OCI-LY3 (cell line): ENCODE results near the gene TNNI3K.

Source experiments
- CTCF ChIP-seq: fragments of 200-600, 300-600 bp; sonication (generic); IDR thresholded peaks from 2 replicates; pipeline ENCODE4 v1.5.1; 2014; ENCODE audit warnings: antibody characterized with exemption, low read length, low read depth
- EZH2phosphoT487 ChIP-seq: fragments of 200-600 bp; shearing (Covaris generic); IDR thresholded peaks from 2 replicates; pipeline ENCODE4 v1.6.1; 2018; ENCODE audit warnings: antibody characterized with exemption, mixed run types, low read depth

GRCh38 chr1:74534241-74534640, 299.1 kb downstream of the TNNI3K start:
- no peak for TF ChIP-seq CTCF
- no peak for TF ChIP-seq EZH2phosphoT487
